ENCODE results near the gene ADAMTS14. TPM values are rescaled to one million over a fixed set of nuclear protein-coding genes. Genes with fewer than 3 reads are reported as not detected.

ADAMTS14 gene
- total and polyA plus RNA-seq, 8 donors: 0.33 to 9.4 (median 3.9) TPM; not detected in 2

DNA sequence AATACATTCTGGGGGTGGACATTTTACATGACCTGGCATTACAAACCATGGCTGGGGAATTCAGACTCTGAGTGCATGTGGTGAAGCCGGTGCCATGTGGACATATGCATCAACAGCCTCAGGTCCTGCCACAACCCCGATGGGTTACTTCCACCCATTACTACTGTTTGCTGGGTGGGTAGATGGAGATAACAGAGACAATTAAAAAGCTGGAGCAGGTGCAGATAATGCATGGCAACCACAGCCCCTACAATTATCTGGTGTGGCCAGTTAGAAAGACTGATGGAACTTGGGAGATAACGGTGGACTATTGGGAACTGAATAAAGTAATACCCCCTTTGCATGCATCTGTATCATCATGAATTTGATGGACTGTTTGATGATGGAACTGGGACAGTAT, 21.6 kb upstream of the ADAMTS14 start:
- Histone ChIP-seq H3K27me3 (no peaks in the 10 kb centered on the region), H3K9me3 (peaks cover 0 to 36% (median 14%) of the 10 kb centered on the region in 4 donors), H3K27ac (no peak overlapping the region), H3K4me1 (peaks cover 0 to 12% (median 0%) of the 10 kb centered on the region in 4 donors), H3K36me3 (no peaks in the 10 kb centered on the region), H3K4me3 (no peak overlapping the region)
- intact Hi-C loops (cut with DNase I; ENCODE audit: low total_unique reads): no loop called here
- DNase-seq: no peak
- 85 to 95% (median 91%) methylated on average over 3 of the region's 3 CpGs for WGBS, 5 donors
- no peak for TF ChIP-seq EP300 (IDR thresholded peaks at IDR 0.05)

DNA sequence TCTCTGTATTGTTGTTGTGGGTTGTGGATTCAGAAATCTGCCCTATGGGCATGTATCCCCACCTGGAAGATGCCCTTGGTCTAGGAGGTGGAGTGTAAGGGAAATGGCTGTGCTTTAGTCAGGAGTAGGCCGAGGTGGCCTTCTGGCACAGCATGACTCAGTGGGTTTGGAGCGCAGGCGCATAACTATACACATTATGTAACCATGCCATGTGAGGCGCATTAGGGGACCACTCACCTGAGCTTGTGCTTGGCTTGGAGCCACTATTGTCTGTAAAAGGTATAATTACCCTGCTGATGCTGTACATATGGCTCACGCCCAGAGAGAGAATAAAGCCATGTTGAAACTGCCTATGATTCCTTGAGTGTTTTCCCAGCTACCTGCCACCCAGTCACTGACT, 20.6 kb upstream of the ADAMTS14 start:
- peaks cover 0 to 12% (median 0%) of the 10 kb centered on the region in 4 donors for H3K4me1 ChIP-seq
- H3K27me3 ChIP-seq: no peaks in the 10 kb centered on the region
- 93 to 98% (median 97%) methylated on average over 4 to 5 of the region's 5 CpGs for WGBS, 5 donors
- TF ChIP-seq EP300 (IDR thresholded peaks at IDR 0.05) (no peak), POLR2AphosphoS5 (IDR thresholded peaks at IDR 0.05) (no peak), POLR2A (IDR thresholded peaks at IDR 0.05) (no peak)
- TF ChIP-seq, protein P1, sequence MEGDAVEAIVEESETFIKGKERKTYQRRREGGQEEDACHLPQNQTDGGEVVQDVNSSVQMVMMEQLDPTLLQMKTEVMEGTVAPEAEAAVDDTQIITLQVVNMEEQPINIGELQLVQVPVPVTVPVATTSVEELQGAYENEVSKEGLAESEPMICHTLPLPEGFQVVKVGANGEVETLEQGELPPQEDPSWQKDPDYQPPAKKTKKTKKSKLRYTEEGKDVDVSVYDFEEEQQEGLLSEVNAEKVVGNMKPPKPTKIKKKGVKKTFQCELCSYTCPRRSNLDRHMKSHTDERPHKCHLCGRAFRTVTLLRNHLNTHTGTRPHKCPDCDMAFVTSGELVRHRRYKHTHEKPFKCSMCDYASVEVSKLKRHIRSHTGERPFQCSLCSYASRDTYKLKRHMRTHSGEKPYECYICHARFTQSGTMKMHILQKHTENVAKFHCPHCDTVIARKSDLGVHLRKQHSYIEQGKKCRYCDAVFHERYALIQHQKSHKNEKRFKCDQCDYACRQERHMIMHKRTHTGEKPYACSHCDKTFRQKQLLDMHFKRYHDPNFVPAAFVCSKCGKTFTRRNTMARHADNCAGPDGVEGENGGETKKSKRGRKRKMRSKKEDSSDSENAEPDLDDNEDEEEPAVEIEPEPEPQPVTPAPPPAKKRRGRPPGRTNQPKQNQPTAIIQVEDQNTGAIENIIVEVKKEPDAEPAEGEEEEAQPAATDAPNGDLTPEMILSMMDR (IDR thresholded peaks at IDR 0.05): no peak
- H3K4me3 ChIP-seq: no peak overlapping the region
- intact Hi-C loops (cut with DNase I; ENCODE audit: low total_unique reads): no loop called here
- no peak overlapping the region for H3K27ac ChIP-seq
- DNase-seq: no peak
- H3K36me3 ChIP-seq: no peaks in the 10 kb centered on the region
- H3K9me3 ChIP-seq: peaks cover 0 to 36% (median 14%) of the 10 kb centered on the region in 4 donors

DNA sequence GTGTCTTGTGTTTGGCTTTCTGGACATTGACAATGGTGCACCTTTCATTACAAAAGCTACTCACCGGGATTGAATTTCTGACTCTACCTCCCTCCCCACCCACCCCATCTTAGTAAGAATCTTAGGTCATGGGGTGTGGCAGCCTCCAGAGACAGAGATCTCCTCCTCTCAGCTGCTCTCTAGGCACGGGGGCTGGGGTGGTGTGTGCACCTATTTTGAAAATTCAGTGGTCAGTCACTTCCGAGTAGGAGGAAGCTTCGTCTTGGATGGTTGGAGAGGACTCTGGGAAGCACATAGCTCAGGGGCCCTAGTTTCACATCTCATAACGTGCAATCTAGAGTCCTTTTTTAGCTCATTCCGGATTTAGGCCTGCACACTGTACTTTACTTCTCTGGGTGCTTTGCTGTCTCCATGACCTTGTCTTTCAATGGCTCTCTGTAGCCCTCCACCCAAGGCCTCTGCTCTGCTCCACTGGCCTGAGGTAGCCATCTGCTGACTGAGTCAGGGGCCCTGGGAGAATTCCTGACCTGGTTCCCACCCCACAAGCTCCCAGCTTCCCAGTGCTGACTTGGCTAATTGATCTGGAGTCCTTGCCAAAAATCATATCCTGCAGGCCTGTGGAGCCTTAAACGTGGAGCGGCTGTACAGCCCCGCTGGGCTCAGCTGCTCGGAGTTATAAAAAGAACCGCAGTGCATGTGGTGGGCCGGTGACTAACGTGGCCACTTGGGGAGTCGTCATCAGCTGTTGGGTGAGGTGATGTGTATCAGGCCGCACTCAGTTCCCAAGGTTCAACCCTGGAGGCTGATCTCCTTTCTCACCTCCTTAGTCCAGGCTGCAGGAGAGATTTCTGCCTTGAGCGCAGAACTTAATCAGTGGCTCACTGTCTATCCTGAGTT, 19.3 kb upstream of the ADAMTS14 start:
- 52 to 70% (median 58%) methylated on average over 13 to 16 of the region's 16 CpGs for WGBS, 5 donors
- Histone ChIP-seq H3K9me3 (peaks cover 0 to 32% (median 12%) of the 10 kb centered on the region in 4 donors), H3K4me3 (no peak overlapping the region), H3K4me1 (peaks cover 0 to 12% (median 0%) of the 10 kb centered on the region in 4 donors), H3K36me3 (no peaks in the 10 kb centered on the region), H3K27ac (peak overlapping the region in 1 of 5 donors; percentile 57), H3K27me3 (no peaks in the 10 kb centered on the region)
- TF ChIP-seq POLR2AphosphoS5 (IDR thresholded peaks at IDR 0.05): peak in 1 of 3 donors; percentile 29
- no peak for TF ChIP-seq POLR2A (IDR thresholded peaks at IDR 0.05)
- intact Hi-C loops (cut with DNase I; ENCODE audit: low total_unique reads): no loop called here
- peak in 1 of 2 donors; percentile 89 for DNase-seq

DNA sequence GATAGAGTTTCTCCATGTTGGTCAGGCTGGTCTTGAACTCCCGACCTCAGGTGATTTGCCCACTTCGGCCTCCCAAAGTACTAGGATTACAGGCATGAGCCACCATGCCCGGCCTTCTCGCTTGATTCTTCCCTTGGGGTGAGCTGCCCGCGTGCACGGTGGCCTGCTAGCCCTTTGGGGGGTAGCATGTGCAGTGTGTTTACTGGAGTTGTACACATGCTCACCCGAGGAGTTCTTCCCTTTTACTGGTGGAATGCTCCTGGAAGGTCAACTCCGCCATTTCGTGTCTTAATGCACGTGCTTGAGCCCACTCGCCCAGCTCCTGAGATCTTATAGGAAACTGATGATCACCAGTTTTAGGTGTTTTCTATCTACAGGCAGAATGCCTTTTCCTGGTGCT, 17.0 kb upstream of the ADAMTS14 start:
- H3K27ac ChIP-seq: no peak overlapping the region
- TF ChIP-seq, protein P1 (IDR thresholded peaks at IDR 0.05): no peak
- TF ChIP-seq POLR2AphosphoS5 (IDR thresholded peaks at IDR 0.05) (no peak), POLR2A (IDR thresholded peaks at IDR 0.05) (no peak), EP300 (IDR thresholded peaks at IDR 0.05) (no peak)
- H3K27me3 ChIP-seq: no peaks in the 10 kb centered on the region
- no peak overlapping the region for H3K4me3 ChIP-seq
- DNase-seq: no peak
- intact Hi-C loops (cut with DNase I; ENCODE audit: low total_unique reads): no loop called here
- H3K9me3 ChIP-seq: peaks cover 0 to 19% (median 5%) of the 10 kb centered on the region in 4 donors
- peaks cover 0 to 12% (median 0%) of the 10 kb centered on the region in 4 donors for H3K4me1 ChIP-seq
- WGBS, 5 donors: 93 to 97% (median 97%) methylated on average over 12 of the region's 12 CpGs
- H3K36me3 ChIP-seq: no peaks in the 10 kb centered on the region

DNA sequence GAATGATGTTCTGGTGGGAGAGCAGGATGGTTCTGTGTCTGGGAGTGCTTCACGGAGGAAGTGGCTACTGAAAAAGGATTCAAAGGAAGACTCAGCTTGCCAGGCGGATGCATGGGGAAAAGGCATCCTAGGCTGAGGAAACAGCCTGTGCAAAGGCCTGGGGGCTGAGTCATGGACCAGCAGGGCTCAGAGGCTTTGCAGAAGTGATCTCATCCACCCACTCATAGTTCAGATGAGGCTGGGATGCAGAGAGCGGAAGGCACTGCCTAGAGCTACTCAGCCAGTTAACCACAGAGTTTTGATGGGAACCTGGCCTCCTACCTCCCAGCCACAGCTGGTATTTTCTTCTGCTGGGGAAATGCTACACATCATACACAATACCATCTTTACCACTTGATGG, 15.8 kb upstream of the ADAMTS14 start:
- Histone ChIP-seq H3K4me3 (no peak overlapping the region), H3K27ac (peak overlapping the region in 2 of 5 donors; percentile 13 to 52), H3K27me3 (peaks cover 0 to 2% (median 0%) of the 10 kb centered on the region in 3 donors), H3K36me3 (no peaks in the 10 kb centered on the region), H3K9me3 (peaks cover 0 to 11% (median 5%) of the 10 kb centered on the region in 4 donors), H3K4me1 (peaks cover 0 to 12% (median 0%) of the 10 kb centered on the region in 4 donors)
- DNase-seq: peak in 1 of 2 donors; percentile 32
- intact Hi-C loops (cut with DNase I; ENCODE audit: low total_unique reads): no loop called here
- WGBS, 5 donors: 46 to 65% (median 51%) methylated on average over 3 of the region's 3 CpGs
- TF ChIP-seq POLR2A (IDR thresholded peaks at IDR 0.05) (no peak), POLR2AphosphoS5 (IDR thresholded peaks at IDR 0.05) (peak in 1 of 3 donors; percentile 26)

Data from stomach (tissue), 9 donors.